Activated CD8-positive, alpha-beta T cell treated with anti-CD3 and anti-CD28 coated beads for 36 hours (primary cell): ENCODE measurements around the gene IDS. TPM values are rescaled to one million over a fixed set of nuclear protein-coding genes. Genes with fewer than 3 reads are reported as not detected.
"Not testable (repeated sequence)": the region's sequence is repeated elsewhere in the genome, so short reads cannot be mapped to it uniquely, and the experiment has no call there.

Source experiments
- ATAC-seq: fragments of 200-7000 bp; cut with Tn5 transposase; one replicate; pipeline ENCODE4 v1.10.0; 2021; ENCODE audit warnings: mild to moderate bottlenecking, moderate library complexity
- CTCF ChIA-PET: fragments of 350-600 bp; sonication (Branson Sonifier 250); formaldehyde crosslinking; loops from one replicate; lab custom pipeline; 2021; ENCODE audit warnings: antibody characterized with exemption; lab: Charles Lee
- POLR2A ChIA-PET: fragments of 350-600 bp; sonication (Branson Sonifier 250); formaldehyde crosslinking; loops from one replicate; lab custom pipeline; 2021; ENCODE audit warnings: antibody characterized with exemption; lab: Charles Lee
- DNase-seq: peaks from one replicate; pipeline ENCODE4 v3.0.0-alpha.2; 2020
- H3K27ac Mint-ChIP-seq: one replicate; pipeline ENCODE4 v1.8.0; 2021; ENCODE audit warnings: mild to moderate bottlenecking, mixed read lengths
- H3K27me3 Mint-ChIP-seq: one replicate; pipeline ENCODE4 v1.8.0; 2021; ENCODE audit warnings: mixed read lengths
- H3K36me3 Mint-ChIP-seq: one replicate; pipeline ENCODE4 v1.8.0; 2021; ENCODE audit warnings: low read depth, mixed read lengths
- H3K4me1 Mint-ChIP-seq: one replicate; pipeline ENCODE4 v1.8.0; 2021; ENCODE audit warnings: low read depth, mixed read lengths
- H3K4me3 Mint-ChIP-seq: one replicate; pipeline ENCODE4 v1.8.0; 2021; ENCODE audit warnings: mild to moderate bottlenecking, moderate library complexity, mixed read lengths
- H3K9me3 Mint-ChIP-seq: one replicate; pipeline ENCODE4 v1.8.0; 2021; ENCODE audit warnings: mixed read lengths
- intact Hi-C: fragments of 100-400 bp; cut with micrococcal nuclease; formaldehyde crosslinking; loops from one replicate; pipeline ENCODE4 v1.10.0; 2022
- total RNA-seq, 2 experiments: library from RNA; stranded (reverse); gene quantifications; one replicate each; pipeline ENCODE4 v1.2.3, GENCODE V29; 2021
- TF ChIP-seq, protein P1 (sequence below): fragments of 200-600 bp; IDR thresholded peaks from one replicate; pipeline ENCODE4 v1.8.0; 2022; ENCODE audit warnings: antibody characterized with exemption, mild to moderate bottlenecking

Gene IDS
- total RNA-seq, 2 experiments from 2014 or later: 44.8 to 50.6 TPM

DNA sequence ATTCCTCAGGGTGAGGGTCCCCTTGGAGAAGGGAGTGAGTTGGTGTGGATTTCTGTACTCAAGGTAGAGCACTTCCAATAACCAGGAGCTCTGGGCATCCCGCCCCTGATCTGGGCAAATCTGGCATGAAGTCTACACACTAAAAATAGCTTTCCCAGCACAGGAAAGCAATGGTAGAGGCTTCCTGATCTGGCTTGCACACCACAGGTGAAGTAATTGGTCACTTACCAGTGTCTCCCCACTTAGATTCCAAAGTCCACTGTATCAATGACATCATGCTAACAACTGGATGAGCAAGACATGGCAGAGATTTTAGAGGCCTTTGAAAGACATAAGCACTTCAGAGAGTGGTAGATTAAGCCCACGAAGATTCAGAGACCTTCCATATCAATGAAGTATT, 17.8 kb upstream of the IDS start:
- no peak overlapping the region for H3K27ac Mint-ChIP-seq
- ATAC-seq (no peak), DNase-seq (no peak)
- peaks cover 50% of the 10 kb centered on the region for H3K4me1 Mint-ChIP-seq
- H3K27me3 Mint-ChIP-seq: no peaks in the 10 kb centered on the region
- ChIA-PET POLR2A (interaction anchor here (2.0 kb wide), 1 partner anchor 17 kb away, joined by 4 read pairs; no protein-coding TSS in a partner anchor), CTCF (interaction anchor here (4.5 kb wide), 1 partner anchor 10 kb away, joined by 34 read pairs; no protein-coding TSS in a partner anchor)
- no peaks in the 10 kb centered on the region for H3K36me3 Mint-ChIP-seq
- TF ChIP-seq, protein P1, sequence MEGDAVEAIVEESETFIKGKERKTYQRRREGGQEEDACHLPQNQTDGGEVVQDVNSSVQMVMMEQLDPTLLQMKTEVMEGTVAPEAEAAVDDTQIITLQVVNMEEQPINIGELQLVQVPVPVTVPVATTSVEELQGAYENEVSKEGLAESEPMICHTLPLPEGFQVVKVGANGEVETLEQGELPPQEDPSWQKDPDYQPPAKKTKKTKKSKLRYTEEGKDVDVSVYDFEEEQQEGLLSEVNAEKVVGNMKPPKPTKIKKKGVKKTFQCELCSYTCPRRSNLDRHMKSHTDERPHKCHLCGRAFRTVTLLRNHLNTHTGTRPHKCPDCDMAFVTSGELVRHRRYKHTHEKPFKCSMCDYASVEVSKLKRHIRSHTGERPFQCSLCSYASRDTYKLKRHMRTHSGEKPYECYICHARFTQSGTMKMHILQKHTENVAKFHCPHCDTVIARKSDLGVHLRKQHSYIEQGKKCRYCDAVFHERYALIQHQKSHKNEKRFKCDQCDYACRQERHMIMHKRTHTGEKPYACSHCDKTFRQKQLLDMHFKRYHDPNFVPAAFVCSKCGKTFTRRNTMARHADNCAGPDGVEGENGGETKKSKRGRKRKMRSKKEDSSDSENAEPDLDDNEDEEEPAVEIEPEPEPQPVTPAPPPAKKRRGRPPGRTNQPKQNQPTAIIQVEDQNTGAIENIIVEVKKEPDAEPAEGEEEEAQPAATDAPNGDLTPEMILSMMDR: no peak
- intact Hi-C loops: no loop called here
- H3K9me3 Mint-ChIP-seq: no peaks in the 10 kb centered on the region
- no peak overlapping the region for H3K4me3 Mint-ChIP-seq

DNA sequence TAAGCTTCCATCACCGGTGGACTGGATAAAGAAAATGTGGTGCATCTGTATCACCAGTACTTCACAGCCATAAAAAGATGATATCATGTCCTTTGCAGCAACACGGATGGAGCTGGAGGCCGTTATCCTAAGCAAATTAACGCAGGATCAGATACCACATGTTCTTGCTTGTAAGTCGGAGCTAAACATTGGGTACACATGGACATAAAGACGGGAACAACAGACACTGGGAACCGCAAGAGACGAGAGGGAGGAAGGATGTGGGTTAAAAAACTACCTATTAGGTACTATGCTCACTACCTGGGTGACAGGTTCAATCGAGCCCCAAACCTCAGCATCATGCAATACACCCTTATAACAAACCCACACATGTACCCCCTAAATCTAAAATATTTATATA, 16.3 kb upstream of the IDS start:
- intact Hi-C loops: no loop called here
- Mint-ChIP-seq H3K27me3 (no peaks in the 10 kb centered on the region), H3K27ac (peak overlapping the region; percentile 62), H3K9me3 (no peaks in the 10 kb centered on the region), H3K4me3 (no peak overlapping the region), H3K36me3 (no peaks in the 10 kb centered on the region), H3K4me1 (peaks cover 57% of the 10 kb centered on the region)
- ChIA-PET POLR2A (interaction anchor here (1.1 to 2.0 kb wide), 2 partner anchors 9 to 18 kb away, joined by 4 to 6 read pairs; no protein-coding TSS in a partner anchor), CTCF (interaction anchor here (2.1 to 4.5 kb wide), 2 partner anchors 9 to 19 kb away, joined by 6 to 34 read pairs; partner anchors contain the start of gene EOLA1)
- TF ChIP-seq, protein P1: no peak
- ATAC-seq: no peak
- DNase-seq: no peak

DNA sequence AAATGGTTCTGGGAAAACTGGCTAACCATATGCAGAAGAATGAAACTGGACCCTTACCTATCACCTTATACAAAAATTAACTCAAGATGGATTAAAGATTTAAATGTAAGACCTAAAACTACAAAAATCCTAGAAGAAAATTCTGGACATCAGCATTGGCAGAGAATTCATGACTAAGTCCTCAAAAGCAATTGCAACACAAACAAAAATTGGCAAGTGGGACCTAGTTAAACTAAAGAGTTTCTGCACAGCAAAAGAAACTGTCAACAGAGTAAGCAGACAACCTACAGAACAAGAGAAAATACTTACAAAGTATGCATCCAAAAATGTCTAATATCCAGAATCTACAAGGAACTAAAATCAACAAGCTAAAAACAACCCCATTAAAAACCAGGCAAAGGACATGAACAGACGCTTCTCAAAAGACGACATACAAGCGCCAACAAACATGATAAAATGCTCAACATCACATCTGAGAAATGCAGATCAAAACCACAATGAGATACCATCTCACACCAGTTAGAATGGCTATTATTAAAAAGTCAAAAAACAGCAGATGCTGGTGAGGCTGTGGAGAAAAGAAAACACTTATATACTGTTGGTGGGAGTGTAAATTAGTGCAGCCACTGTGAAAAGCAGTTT, 15.7 kb upstream of the IDS start:
- ATAC-seq, intact Hi-C loops, POLR2A ChIA-PET, H3K27me3 Mint-ChIP-seq, H3K36me3 Mint-ChIP-seq, H3K9me3 Mint-ChIP-seq, DNase-seq: not testable (repeated sequence)
- peak overlapping the region; percentile 2 for H3K4me3 Mint-ChIP-seq
- CTCF ChIA-PET: interaction anchor here (2.1 to 4.5 kb wide), 2 partner anchors 8 to 19 kb away, joined by 6 to 34 read pairs; partner anchors contain the start of gene EOLA1
- peaks cover 58% of the 10 kb centered on the region for H3K4me1 Mint-ChIP-seq
- peak overlapping the region; percentile 18 for H3K27ac Mint-ChIP-seq

DNA sequence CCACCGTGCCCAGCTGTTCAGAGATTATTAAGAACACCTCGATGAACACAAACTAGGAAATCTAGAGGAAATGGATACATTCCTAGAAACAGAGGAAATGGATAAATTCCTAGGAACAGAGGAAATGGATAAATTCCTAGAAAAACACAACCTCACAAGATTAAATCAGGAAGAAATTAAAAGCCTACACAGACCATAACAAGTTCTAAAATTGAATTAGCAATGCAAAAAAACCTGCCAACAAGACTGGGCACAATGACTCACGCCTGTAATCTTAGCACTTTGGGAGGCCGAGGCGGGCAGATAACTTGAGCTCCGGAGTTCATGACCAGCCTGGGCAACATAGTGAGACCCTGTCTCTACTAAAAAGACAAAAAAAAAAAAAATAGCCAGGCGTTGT, 13.1 kb upstream of the IDS start:
- no peaks in the 10 kb centered on the region for H3K9me3 Mint-ChIP-seq

DNA sequence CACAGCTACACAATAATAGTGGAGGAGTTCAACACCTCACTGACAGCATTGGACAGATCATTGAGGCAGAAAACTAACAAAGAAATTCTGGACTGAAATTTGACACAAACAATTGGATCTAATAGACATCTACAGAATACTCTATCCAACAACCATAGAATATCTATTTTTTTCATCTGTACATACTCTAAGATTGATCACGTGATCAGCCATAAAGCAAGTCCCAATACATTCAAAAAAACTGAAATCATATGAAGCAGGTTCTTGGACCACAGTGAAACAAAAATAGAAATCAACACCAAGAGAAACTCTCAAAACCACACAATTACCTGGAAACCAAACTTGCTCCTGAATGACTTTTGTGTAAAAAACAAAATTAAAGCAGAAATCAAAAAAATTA, 12.2 kb upstream of the IDS start:
- TF ChIP-seq, protein P1: no peak
- POLR2A ChIA-PET: no interaction called here
- ATAC-seq: no peak
- Mint-ChIP-seq H3K4me3 (no peak overlapping the region), H3K9me3 (no peaks in the 10 kb centered on the region), H3K27ac (no peak overlapping the region), H3K36me3 (no peaks in the 10 kb centered on the region), H3K4me1 (peaks cover 73% of the 10 kb centered on the region), H3K27me3 (no peaks in the 10 kb centered on the region)
- CTCF ChIA-PET: no interaction called here
- DNase-seq: no peak
- intact Hi-C loops: no loop called here

More for the DNA sequence above, 13.1 kb upstream of the IDS start:
- Mint-ChIP-seq H3K4me1 (peaks cover 76% of the 10 kb centered on the region), H3K27me3 (no peaks in the 10 kb centered on the region), H3K27ac (no peak overlapping the region), H3K4me3 (no peak overlapping the region), H3K36me3 (no peaks in the 10 kb centered on the region)
- ChIA-PET POLR2A (interaction anchor here (0.6 kb wide), 2 partner anchors 18 to 1601 kb away, joined by 3 read pairs; no protein-coding TSS in a partner anchor), CTCF (interaction anchor here (0.8 kb wide), 1 partner anchor 8 kb away, joined by 3 read pairs; no protein-coding TSS in a partner anchor)
- DNase-seq (no peak), ATAC-seq (no peak)
- intact Hi-C loops: no loop called here
- TF ChIP-seq, protein P1: no peak
